Mesenchymal stem cell (in vitro differentiated cells and primary cell): ENCODE data around the gene FARP1.
A peak's percentile ranks its signal among the peaks of the same experiment; 100 is the strongest.

Experiments
- DNase-seq: peaks from one replicate; pipeline ENCODE4 v3.0.0-alpha.2; 2013
- H2AFZ ChIP-seq: one replicate; pipeline ENCODE4 v1.6.1; 2013; ENCODE audit warnings: low read depth, mild to moderate bottlenecking, control low read depth, inconsistent platforms, low read length, moderate library complexity
- H2AK5ac ChIP-seq: 2 replicates; pipeline ENCODE4 v1.6.1; 2013; ENCODE audit warnings: low read length, moderate library complexity, mild to moderate bottlenecking, inconsistent platforms; ENCODE audit not compliant: severe bottlenecking
- H2BK120ac ChIP-seq: one replicate; pipeline ENCODE4 v1.6.1; 2013; ENCODE audit warnings: low read depth, mild to moderate bottlenecking, inconsistent platforms, low read length, moderate library complexity
- H2BK12ac ChIP-seq, 2 experiments: one replicate each; pipeline ENCODE4 v1.6.1; 2013; ENCODE audit warnings: inconsistent platforms in 2 of 2, low read length in 2 of 2, mild to moderate bottlenecking in 2 of 2, moderate library complexity in 2 of 2, control low read depth in 1 of 2
- H2BK15ac ChIP-seq: one replicate; pipeline ENCODE4 v1.6.1; 2013; ENCODE audit warnings: mild to moderate bottlenecking, low read depth, inconsistent platforms; ENCODE audit not compliant: poor library complexity, severe bottlenecking
- H2BK5ac ChIP-seq: 2 replicates; pipeline ENCODE4 v1.6.1; 2013; ENCODE audit warnings: low read depth, mild to moderate bottlenecking, low read length, control low read depth, inconsistent platforms; ENCODE audit not compliant: poor library complexity, severe bottlenecking
- H3K14ac ChIP-seq, 2 experiments: one replicate each; pipeline ENCODE4 v1.6.1; 2013; ENCODE audit warnings: inconsistent platforms in 2 of 2, low read length in 2 of 2, control low read depth in 1 of 2, mild to moderate bottlenecking in 1 of 2, moderate library complexity in 1 of 2
- H3K18ac ChIP-seq, 2 experiments: one replicate each; pipeline ENCODE4 v1.6.1; 2013; ENCODE audit warnings: inconsistent platforms in 2 of 2, low read length in 2 of 2, control low read depth in 1 of 2, low read depth in 1 of 2, mild to moderate bottlenecking in 1 of 2
- H3K23ac ChIP-seq, 2 experiments: one replicate each; pipeline ENCODE4 v1.6.1; 2013; ENCODE audit warnings: inconsistent platforms in 2 of 2, low read length in 2 of 2, mild to moderate bottlenecking in 2 of 2, moderate library complexity in 2 of 2, control low read depth in 1 of 2
- H3K27ac ChIP-seq: 2 replicates; pipeline ENCODE4 v1.5.1; 2013; ENCODE audit warnings: mild to moderate bottlenecking, moderate library complexity, low read length, control low read depth, inconsistent platforms; ENCODE audit not compliant: poor library complexity, severe bottlenecking
- H3K27me3 ChIP-seq, 2 experiments: 2 replicates each; pipeline versions ENCODE4 v1.6.1 to v1.7.0; 2013; ENCODE audit warnings: low read length in 2 of 2, mild to moderate bottlenecking in 2 of 2, moderate library complexity in 2 of 2, control low read depth in 1 of 2, inconsistent platforms in 1 of 2; ENCODE audit not compliant: control insufficient read depth in 1 of 2, insufficient read depth in 1 of 2
- H3K36me3 ChIP-seq, 2 experiments: 2 replicates each; pipeline versions ENCODE4 v1.6.1 to v1.7.0; 2013; ENCODE audit warnings: low read length in 2 of 2, control low read depth in 1 of 2, inconsistent platforms in 1 of 2, low read depth in 1 of 2, mild to moderate bottlenecking in 1 of 2; ENCODE audit not compliant: insufficient read depth in 2 of 2, control insufficient read depth in 1 of 2
- H3K4ac ChIP-seq, 2 experiments: one replicate each; pipeline ENCODE4 v1.6.1; 2013; ENCODE audit warnings: inconsistent platforms in 2 of 2, low read length in 2 of 2, mild to moderate bottlenecking in 2 of 2, moderate library complexity in 2 of 2, control low read depth in 1 of 2, low read depth in 1 of 2
- H3K4me1 ChIP-seq: 2 replicates; pipeline ENCODE4 v1.6.1; 2013; ENCODE audit warnings: low read depth, low read length, control low read depth; ENCODE audit not compliant: control insufficient read depth, insufficient read depth
- H3K4me2 ChIP-seq: 2 replicates; pipeline ENCODE4 v1.6.1; 2013; ENCODE audit warnings: low read length, mild to moderate bottlenecking, inconsistent platforms; ENCODE audit not compliant: poor library complexity, severe bottlenecking
- H3K4me3 ChIP-seq, 2 experiments: 2 replicates each; pipeline versions ENCODE4 v1.5.1 to v1.7.0; 2013; ENCODE audit warnings: low read length in 2 of 2, mild to moderate bottlenecking in 2 of 2, control low read depth in 1 of 2, low read depth in 1 of 2; ENCODE audit not compliant: insufficient read depth in 1 of 2
- H3K79me1 ChIP-seq: replicated peaks from 2 replicates; pipeline ENCODE4 v1.6.1; 2013; ENCODE audit warnings: mild to moderate bottlenecking, control low read depth, low read length, inconsistent platforms; ENCODE audit not compliant: poor library complexity, severe bottlenecking
- H3K9ac ChIP-seq: 2 replicates; pipeline ENCODE4 v1.7.0; 2013; ENCODE audit warnings: mild to moderate bottlenecking, low read length, moderate library complexity
- H3K9me3 ChIP-seq: 2 replicates; pipeline ENCODE4 v1.7.0; 2013; ENCODE audit warnings: mild to moderate bottlenecking, low read length; ENCODE audit not compliant: control insufficient read depth
- H4K8ac ChIP-seq: one replicate; pipeline ENCODE4 v1.6.1; 2013; ENCODE audit warnings: inconsistent platforms, mild to moderate bottlenecking, low read length, moderate library complexity
- H4K91ac ChIP-seq: one replicate; pipeline ENCODE4 v1.6.1; 2013; ENCODE audit warnings: mild to moderate bottlenecking, low read length, inconsistent platforms
- WGBS: methylation state at CpG from one replicate; pipeline ENCODE4 v1.1.7; 2013; ENCODE audit warnings: mixed read lengths; 5-methylcytosine and 5-hydroxymethylcytosine counted together

The FARP1 gene

GRCh38 chr13:98487522-98487921 lies 344.6 kb downstream of the FARP1 start:
- H3K4ac ChIP-seq = no peak overlapping the region
- H3K79me1 ChIP-seq = peaks cover 39% of the 10 kb centered on the region
- H3K14ac ChIP-seq = no peak overlapping the region
- no peaks in the 10 kb centered on the region for H3K27me3 ChIP-seq
- H3K9ac ChIP-seq = peak overlapping the region; percentile 21
- H2AFZ ChIP-seq = no peak overlapping the region
- WGBS = 94% methylated on average over 5 of the region's 5 CpGs
- peaks cover 31% of the 10 kb centered on the region for H3K4me1 ChIP-seq
- DNase-seq = no peak
- peaks cover 3 to 4% of the 10 kb centered on the region in 2 experiments for H3K36me3 ChIP-seq
- no peak overlapping the region for H2AK5ac ChIP-seq
- H2BK12ac ChIP-seq = no peak overlapping the region
- no peak overlapping the region for H3K4me3 ChIP-seq
- no peak overlapping the region for H3K27ac ChIP-seq
- no peak overlapping the region for H4K91ac ChIP-seq
- no peaks in the 10 kb centered on the region for H3K9me3 ChIP-seq
- no peak overlapping the region for H3K18ac ChIP-seq
- H2BK120ac ChIP-seq = no peak overlapping the region
- H2BK5ac ChIP-seq = no peak overlapping the region
- no peak overlapping the region for H3K23ac ChIP-seq
- H3K4me2 ChIP-seq = no peak overlapping the region
- H2BK15ac ChIP-seq = no peak overlapping the region
- H4K8ac ChIP-seq = no peak overlapping the region

GRCh38 chr13:98488736-98489135 lies 345.8 kb downstream of the FARP1 start:
- 90% methylated on average over 11 of the region's 11 CpGs for WGBS
- Histone ChIP-seq H3K9me3 (no peaks in the 10 kb centered on the region), H4K91ac (no peak overlapping the region), H4K8ac (peak overlapping the region; percentile 15), H3K4me1 (peaks cover 21% of the 10 kb centered on the region), H2AK5ac (no peak overlapping the region), H2BK12ac (no peak overlapping the region), H3K36me3 (peaks cover 0 to 3% of the 10 kb centered on the region in 2 experiments), H3K23ac (no peak overlapping the region), H3K18ac (no peak overlapping the region), H3K4ac (no peak overlapping the region), H3K79me1 (peaks cover 34% of the 10 kb centered on the region), H3K4me3 (no peak overlapping the region), H3K4me2 (no peak overlapping the region), H3K9ac (no peak overlapping the region), H3K27ac (no peak overlapping the region), H2BK120ac (no peak overlapping the region), H3K14ac (no peak overlapping the region), H3K27me3 (no peaks in the 10 kb centered on the region), H2AFZ (no peak overlapping the region), H2BK5ac (no peak overlapping the region), H2BK15ac (no peak overlapping the region)
- no peak for DNase-seq

GRCh38 chr13:98489446-98490194 lies 346.7 kb downstream of the FARP1 start:
- Histone ChIP-seq H2BK120ac (no peak overlapping the region), H3K9me3 (no peaks in the 10 kb centered on the region), H3K9ac (no peak overlapping the region), H3K23ac (peak overlapping the region in 1 of 2 experiments; percentile 14), H2AFZ (no peak overlapping the region), H3K27ac (no peak overlapping the region), H2AK5ac (no peak overlapping the region), H3K36me3 (peaks cover under 1 to 3% of the 10 kb centered on the region in 2 experiments), H2BK15ac (no peak overlapping the region), H3K27me3 (no peaks in the 10 kb centered on the region), H4K91ac (no peak overlapping the region), H2BK5ac (no peak overlapping the region), H3K79me1 (peaks cover 34% of the 10 kb centered on the region), H2BK12ac (peak overlapping the region in 1 of 2 experiments; percentile 47), H3K18ac (peak overlapping the region in 1 of 2 experiments; percentile 32), H4K8ac (peak overlapping the region; percentile 38), H3K4me2 (no peak overlapping the region), H3K4ac (no peak overlapping the region), H3K4me3 (no peak overlapping the region), H3K4me1 (peaks cover 13% of the 10 kb centered on the region), H3K14ac (no peak overlapping the region)
- 96% methylated on average over 7 of the region's 8 CpGs for WGBS
- DNase-seq = no peak

GRCh38 chr13:98490195-98490836 lies 347.4 kb downstream of the FARP1 start:
- Histone ChIP-seq H3K18ac (no peak overlapping the region), H2AFZ (no peak overlapping the region)
- 93% methylated on average over 8 of the region's 9 CpGs for WGBS

More at GRCh38 chr13:98490195-98490836, 347.4 kb downstream of the FARP1 start:
- no peak overlapping the region for H2BK15ac ChIP-seq
- no peak overlapping the region for H2BK5ac ChIP-seq
- no peak overlapping the region for H2AK5ac ChIP-seq
- H4K91ac ChIP-seq = no peak overlapping the region
- H2BK120ac ChIP-seq = no peak overlapping the region
- H4K8ac ChIP-seq = no peak overlapping the region
- no peak overlapping the region for H3K4me3 ChIP-seq
- H3K4ac ChIP-seq = no peak overlapping the region
- peaks cover 37% of the 10 kb centered on the region for H3K79me1 ChIP-seq
- no peak overlapping the region for H3K9ac ChIP-seq
- H3K27me3 ChIP-seq = no peaks in the 10 kb centered on the region
- H3K27ac ChIP-seq = no peak overlapping the region
- H3K9me3 ChIP-seq = no peaks in the 10 kb centered on the region
- DNase-seq = no peak
- H2BK12ac ChIP-seq = no peak overlapping the region
- H3K36me3 ChIP-seq = peaks cover 3% of the 10 kb centered on the region in 2 experiments
- no peak overlapping the region for H3K14ac ChIP-seq
- no peak overlapping the region for H3K23ac ChIP-seq
- peaks cover 11% of the 10 kb centered on the region for H3K4me1 ChIP-seq
- H3K4me2 ChIP-seq = no peak overlapping the region
